Esophagus muscularis mucosa (tissue), 3 donors: ENCODE measurements around the gene HSP90AA1.

ENCODE experiments used
- POLR2A ChIP-seq: fragments of 450-650 bp; IDR thresholded peaks from one replicate; pipeline ENCODE4 v1.6.1; 2017; ENCODE audit warnings: antibody characterized with exemption, moderate library complexity, mild to moderate bottlenecking, low read depth
- TF ChIP-seq, protein P1 (sequence below), 3 experiments: fragments of 200-600 bp in 2 of 3; fragments of 450-650 bp in 1 of 3; sonication (generic) in 2 of 3; IDR thresholded peaks; one replicate each; pipeline ENCODE4 v1.5.1; 2017 to 2019; ENCODE audit warnings: antibody characterized with exemption in 3 of 3, mild to moderate bottlenecking in 2 of 3, moderate library complexity in 1 of 3

DNA sequence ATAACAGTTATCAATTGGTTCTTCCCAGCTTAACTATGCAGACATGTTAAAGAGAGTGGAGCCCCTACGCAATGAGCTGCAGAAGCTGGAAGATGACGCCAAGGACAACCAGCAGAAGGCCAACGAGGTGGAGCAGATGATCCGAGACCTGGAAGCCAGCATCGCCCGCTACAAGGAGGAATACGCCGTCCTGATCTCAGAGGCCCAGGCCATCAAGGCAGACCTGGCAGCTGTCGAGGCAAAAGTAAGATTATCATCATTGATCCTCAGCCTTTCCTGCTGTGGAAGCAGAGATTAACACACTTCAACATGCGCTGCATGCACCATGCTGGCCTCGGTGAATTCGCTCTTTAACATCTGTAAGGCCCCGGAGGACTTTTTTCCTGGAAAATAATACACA lies 53.6 kb downstream of the HSP90AA1 start:
- TF ChIP-seq, protein P1, sequence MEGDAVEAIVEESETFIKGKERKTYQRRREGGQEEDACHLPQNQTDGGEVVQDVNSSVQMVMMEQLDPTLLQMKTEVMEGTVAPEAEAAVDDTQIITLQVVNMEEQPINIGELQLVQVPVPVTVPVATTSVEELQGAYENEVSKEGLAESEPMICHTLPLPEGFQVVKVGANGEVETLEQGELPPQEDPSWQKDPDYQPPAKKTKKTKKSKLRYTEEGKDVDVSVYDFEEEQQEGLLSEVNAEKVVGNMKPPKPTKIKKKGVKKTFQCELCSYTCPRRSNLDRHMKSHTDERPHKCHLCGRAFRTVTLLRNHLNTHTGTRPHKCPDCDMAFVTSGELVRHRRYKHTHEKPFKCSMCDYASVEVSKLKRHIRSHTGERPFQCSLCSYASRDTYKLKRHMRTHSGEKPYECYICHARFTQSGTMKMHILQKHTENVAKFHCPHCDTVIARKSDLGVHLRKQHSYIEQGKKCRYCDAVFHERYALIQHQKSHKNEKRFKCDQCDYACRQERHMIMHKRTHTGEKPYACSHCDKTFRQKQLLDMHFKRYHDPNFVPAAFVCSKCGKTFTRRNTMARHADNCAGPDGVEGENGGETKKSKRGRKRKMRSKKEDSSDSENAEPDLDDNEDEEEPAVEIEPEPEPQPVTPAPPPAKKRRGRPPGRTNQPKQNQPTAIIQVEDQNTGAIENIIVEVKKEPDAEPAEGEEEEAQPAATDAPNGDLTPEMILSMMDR (IDR thresholded peaks at IDR 0.05) = no peak
- no peak for TF ChIP-seq POLR2A
